Measurements from ENCODE around the gene P2RY12.

DNA sequence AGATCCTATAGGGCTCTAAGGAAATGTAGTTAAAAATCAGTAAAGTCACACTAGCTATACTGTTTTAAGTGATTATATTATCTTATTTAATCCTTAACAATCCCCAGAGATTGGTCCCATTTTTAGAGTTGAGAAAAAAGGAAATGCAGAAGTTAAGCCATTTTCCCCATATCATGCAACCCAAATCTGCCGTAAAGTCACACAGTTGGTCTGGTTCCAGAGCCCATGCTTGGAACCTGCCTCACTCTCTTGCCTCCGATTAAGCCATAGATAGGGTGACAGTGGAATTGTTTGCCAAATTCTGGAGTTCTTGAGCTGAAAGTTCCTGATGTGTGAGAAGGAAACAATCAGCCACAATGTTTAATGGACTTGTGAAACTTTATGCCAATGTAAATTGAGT, 52.9 kb downstream of the P2RY12 start:
- TF ChIP-seq CTCF (IDR thresholded peaks at IDR 0.05; ENCODE audit: low read depth, low read length) (no peak), EZH2phosphoT487 (IDR thresholded peaks at IDR 0.05; ENCODE audit: low read depth) (no peak)

All from OCI-LY3 (cell line).